NCI-H2107 treated with DMSO at 0.1 percent for 48 hours (cell line): Measurements from ENCODE around the gene LRRC37B.
A peak's percentile ranks its signal among the peaks of the same experiment; 100 is the strongest.
"Not testable (repeated sequence)": the region's sequence is repeated elsewhere in the genome, so short reads cannot be mapped to it uniquely, and the experiment has no call there.

ENCODE experiments used
- DNase-seq: peaks from one replicate; lab custom pipeline; 2025; ENCODE audit not compliant: unreplicated experiment; lab: John Stamatoyannopoulos, UW

The LRRC37B gene

DNA sequence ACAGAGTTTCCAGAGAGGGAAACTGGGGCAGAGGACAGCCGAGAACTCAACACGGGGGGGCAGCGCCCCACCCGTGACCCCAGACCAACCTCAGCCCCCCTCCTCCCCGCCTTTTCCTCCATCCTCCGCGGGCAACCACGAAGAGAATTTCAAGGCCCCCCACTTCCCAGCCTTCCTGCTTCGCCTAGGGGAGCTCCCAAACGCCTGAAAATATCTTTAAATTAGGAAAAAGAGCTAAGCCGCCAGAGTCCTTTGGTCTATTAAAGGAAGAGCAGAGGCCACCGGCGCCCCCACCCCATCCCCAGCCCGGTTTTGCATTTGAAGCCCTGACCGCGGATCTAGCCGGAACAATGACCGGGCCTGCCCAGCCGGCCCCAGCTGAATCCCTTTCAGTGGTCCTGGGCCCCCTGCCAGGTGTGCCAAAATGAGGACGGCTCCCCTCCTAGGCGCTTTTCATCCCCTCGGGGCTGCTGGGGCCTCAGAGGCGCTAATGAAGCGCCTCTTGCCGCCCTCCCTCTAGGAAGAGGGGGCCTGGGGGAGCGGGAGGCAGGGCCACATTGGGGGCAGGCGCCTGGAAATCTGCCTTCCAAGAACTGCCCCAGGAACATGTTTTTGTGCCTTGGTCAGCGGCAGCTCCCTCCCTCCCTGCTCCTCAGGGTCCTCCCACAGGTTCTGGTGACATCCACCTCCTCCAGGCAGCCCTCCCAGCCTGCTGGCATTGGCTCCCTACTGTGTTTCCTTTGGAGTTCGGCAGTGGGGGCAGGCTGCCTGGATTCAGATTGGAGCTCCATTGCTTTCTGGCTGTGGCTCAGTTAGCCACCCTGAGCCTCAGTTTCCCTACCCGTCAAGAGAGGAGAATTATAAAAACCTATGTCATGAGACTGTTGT lies 78.0 kb downstream of the LRRC37B start:
- DNase-seq = not testable (repeated sequence)

GRCh38 chr17:32086833-32087232 lies 79.7 kb downstream of the LRRC37B start:
- not testable (repeated sequence) for DNase-seq

DNA sequence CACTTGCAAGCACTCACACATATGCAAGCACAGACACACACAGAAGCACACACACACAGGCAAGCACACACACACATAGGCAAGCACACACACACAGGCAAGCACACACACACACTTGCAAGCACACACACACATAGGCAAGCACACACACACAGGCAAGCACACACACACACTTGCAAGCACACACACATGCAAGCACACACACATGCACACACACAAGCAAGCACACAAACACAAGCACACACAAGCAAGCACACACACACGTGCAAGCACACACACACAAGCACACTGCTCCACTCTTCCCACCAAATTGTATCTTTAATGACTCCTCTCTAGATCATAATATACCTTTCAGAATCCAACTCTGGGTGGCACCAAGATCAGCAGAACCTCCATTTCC lies 84.9 kb downstream of the LRRC37B start:
- not testable (repeated sequence) for DNase-seq

DNA sequence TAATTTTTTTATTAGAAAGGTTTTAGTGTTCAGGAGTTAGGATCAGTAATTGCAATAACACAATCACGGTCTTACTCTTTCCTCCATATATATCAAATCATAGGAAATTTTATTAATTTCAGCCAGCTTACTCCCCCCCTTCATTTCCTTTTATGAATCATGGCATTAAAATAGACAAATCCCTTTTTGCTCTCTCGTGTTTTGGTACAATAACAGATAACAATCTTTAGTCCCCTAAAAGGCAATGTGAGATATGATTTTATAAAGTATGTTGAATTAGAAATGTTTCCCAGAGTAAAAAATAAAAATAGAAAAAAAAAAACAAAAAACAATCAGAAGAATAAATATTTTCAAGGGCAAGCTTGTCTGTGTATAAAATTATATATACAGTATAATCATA lies 92.5 kb downstream of the LRRC37B start:
- DNase-seq = no peak

GRCh38 chr17:32100323-32100722 lies 93.1 kb downstream of the LRRC37B start:
- not testable (repeated sequence) for DNase-seq

- peak; percentile 60 for DNase-seq
Observed at GRCh38 chr17:32100971-32101631, 93.9 kb downstream of the LRRC37B start.

GRCh38 chr17:32102172-32102571 lies 95.0 kb downstream of the LRRC37B start:
- no peak for DNase-seq

GRCh38 chr17:32102646-32103186 lies 95.5 kb downstream of the LRRC37B start:
- DNase-seq = no peak
